GM12878 (cell line): ENCODE data around the gene NGFR. TPM values are rescaled to one million over a fixed set of nuclear protein-coding genes. Genes with fewer than 3 reads are reported as not detected.
A peak's percentile ranks its signal among the peaks of the same experiment; 100 is the strongest.

Source experiments
- ATF7 ChIP-seq: fragments of 450-650 bp; IDR thresholded peaks from 2 replicates; pipeline ENCODE4 v1.6.1; 2016; ENCODE audit warnings: low read depth, mild to moderate bottlenecking
- BCL11A ChIP-seq: IDR thresholded peaks from 2 replicates; pipeline ENCODE4 v1.6.1; 2011; ENCODE audit warnings: low read depth, low read length
- BCLAF1 ChIP-seq: fragments of 450-650 bp; IDR thresholded peaks from 2 replicates; pipeline ENCODE4 v1.6.1; 2017; ENCODE audit warnings: antibody characterized with exemption, mild to moderate bottlenecking, moderate library complexity
- BRCA1 ChIP-seq: IDR thresholded peaks from 2 replicates; pipeline ENCODE4 v1.6.1; 2011; ENCODE audit warnings: low read depth, low read length, improper control_type of control experiment
- CHD2 ChIP-seq: IDR thresholded peaks from 2 replicates; pipeline ENCODE4 v1.6.1; 2011; ENCODE audit warnings: low read depth, low read length, improper control_type of control experiment, borderline replicate concordance
- CREM ChIP-seq: IDR thresholded peaks from 2 replicates; pipeline ENCODE4 v1.6.1; 2014; ENCODE audit warnings: antibody characterized with exemption, low read depth
- EGR1 ChIP-seq, 2 experiments: IDR thresholded peaks; 1 replicate in 1 of 2; 2 replicates in 1 of 2; pipeline ENCODE4 v1.6.1; 2011 to 2012; ENCODE audit warnings: low read depth in 2 of 2, low read length in 2 of 2, borderline replicate concordance in 1 of 2, mild to moderate bottlenecking in 1 of 2, moderate library complexity in 1 of 2
- IRF4 ChIP-seq: IDR thresholded peaks from 2 replicates; pipeline ENCODE4 v1.6.1; 2011; ENCODE audit warnings: low read depth, low read length
- JUNB ChIP-seq: IDR thresholded peaks from 2 replicates; pipeline ENCODE4 v1.6.1; 2016; ENCODE audit warnings: antibody characterized with exemption, mild to moderate bottlenecking
- LARP7 ChIP-seq: fragments of 450-650 bp; IDR thresholded peaks from 2 replicates; pipeline ENCODE4 v1.6.1; 2017; ENCODE audit warnings: mild to moderate bottlenecking
- MEF2A ChIP-seq: IDR thresholded peaks from 2 replicates; pipeline ENCODE4 v1.6.1; 2011; ENCODE audit warnings: low read depth, mild to moderate bottlenecking, low read length, moderate library complexity; ENCODE audit not compliant: insufficient read depth
- PAX8 ChIP-seq: fragments of 450-650 bp; IDR thresholded peaks from 2 replicates; pipeline ENCODE4 v1.6.1; 2017; ENCODE audit warnings: mild to moderate bottlenecking, moderate library complexity
- SIX5 ChIP-seq: IDR thresholded peaks from 2 replicates; pipeline ENCODE4 v1.6.1; 2011; ENCODE audit warnings: mild to moderate bottlenecking, low read depth, low read length, moderate library complexity; ENCODE audit not compliant: severe bottlenecking
- SMAD1 ChIP-seq: fragments of 450-650 bp; IDR thresholded peaks from 2 replicates; pipeline ENCODE4 v1.6.1; 2018; ENCODE audit warnings: mild to moderate bottlenecking, low read depth; ENCODE audit not compliant: partially characterized antibody
- SMAD5 ChIP-seq: IDR thresholded peaks from 2 replicates; pipeline ENCODE4 v1.6.1; 2016; ENCODE audit warnings: antibody characterized with exemption, low read depth
- SMARCA5 ChIP-seq: fragments of 450-650 bp; IDR thresholded peaks from 2 replicates; pipeline ENCODE4 v1.6.1; 2017; ENCODE audit warnings: mild to moderate bottlenecking
- TBL1XR1 ChIP-seq: IDR thresholded peaks from 2 replicates; pipeline ENCODE4 v1.6.1; 2012; ENCODE audit warnings: low read depth, low read length, improper control_type of control experiment
- ZNF217 ChIP-seq: fragments of 450-650 bp; IDR thresholded peaks from 2 replicates; pipeline ENCODE4 v1.6.1; 2017; ENCODE audit warnings: antibody characterized with exemption, mild to moderate bottlenecking
- ZNF622 ChIP-seq: fragments of 450-650 bp; IDR thresholded peaks from 2 replicates; pipeline ENCODE4 v1.6.1; 2017; ENCODE audit warnings: mild to moderate bottlenecking, inconsistent platforms
- polyA plus RNA-seq, 11 experiments: library from polyadenylated mRNA; depleted of rRNA in 4 of 11; unstranded in 6 of 11; stranded (reverse) in 5 of 11; fragments of >200 nt; fragmentation: Nextera tagmentation in 4 of 11; fragmentation: Illumina TruSeq in 1 of 11; extraction: Ambion mirVana in 4 of 11; extraction: Trizol in 1 of 11; gene quantifications; 1 replicate in 1 of 11; 2 replicates in 10 of 11; pipeline versions ENCODE4 v1.2.1 to v1.2.3, GENCODE V29; 2011 to 2016; ENCODE audit warnings: inconsistent platforms in 2 of 11, missing spikeins in 2 of 11, low read depth in 1 of 11
- total RNA-seq, 4 experiments: library from RNA; depleted of rRNA in 3 of 4; stranded (reverse); fragments of >200 nt in 3 of 4; fragmentation: Illumina TruSeq in 1 of 4; extraction: Trizol in 1 of 4; gene quantifications; 2 replicates each; pipeline versions ENCODE4 v1.2.1 to v1.2.3, GENCODE V29; 2013 to 2021
- TF ChIP-seq, protein P1 (sequence below): IDR thresholded peaks from 2 replicates; pipeline ENCODE4 v1.6.1; 2011; ENCODE audit warnings: mild to moderate bottlenecking, low read depth, low read length, moderate library complexity; ENCODE audit not compliant: insufficient replicate concordance
- TF ChIP-seq, protein P2 (sequence below): fragments of 450-650 bp; formaldehyde crosslinking; IDR thresholded peaks from 2 replicates; pipeline ENCODE4 v1.4.0; 2022; ENCODE audit warnings: mild to moderate bottlenecking, moderate library complexity
- TF ChIP-seq, protein P3 (sequence below): IDR thresholded peaks from 2 replicates; pipeline ENCODE4 v1.6.1; 2012; ENCODE audit warnings: mild to moderate bottlenecking, low read depth, low read length

NGFR gene
- total and polyA plus RNA-seq, 10 of the 15 experiments (the other 5 are each of a cell fraction or from before 2014, with no cell fraction given), result 0.05 to 0.28 (median 0.08) TPM; not detected in 1

- TF ChIP-seq, protein P1, sequence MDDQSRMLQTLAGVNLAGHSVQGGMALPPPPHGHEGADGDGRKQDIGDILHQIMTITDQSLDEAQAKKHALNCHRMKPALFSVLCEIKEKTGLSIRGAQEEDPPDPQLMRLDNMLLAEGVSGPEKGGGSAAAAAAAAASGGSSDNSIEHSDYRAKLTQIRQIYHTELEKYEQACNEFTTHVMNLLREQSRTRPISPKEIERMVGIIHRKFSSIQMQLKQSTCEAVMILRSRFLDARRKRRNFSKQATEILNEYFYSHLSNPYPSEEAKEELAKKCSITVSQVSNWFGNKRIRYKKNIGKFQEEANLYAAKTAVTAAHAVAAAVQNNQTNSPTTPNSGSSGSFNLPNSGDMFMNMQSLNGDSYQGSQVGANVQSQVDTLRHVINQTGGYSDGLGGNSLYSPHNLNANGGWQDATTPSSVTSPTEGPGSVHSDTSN, result no peak
- TF ChIP-seq ATF7, result peak; percentile 55; the same call in 1 of the 2 replicates
- no peak for TF ChIP-seq SMAD5
- no peak for TF ChIP-seq MEF2A
- TF ChIP-seq CREM, result peak; percentile 82
- no peak for TF ChIP-seq BRCA1
- no peak for TF ChIP-seq SMAD1
- no peak for TF ChIP-seq BCLAF1
- TF ChIP-seq BCL11A, result peak; percentile 85
- TF ChIP-seq SIX5, result no peak
- no peak for TF ChIP-seq ZNF217
- TF ChIP-seq ZNF622, result no peak
- TF ChIP-seq EGR1 (IDR thresholded peaks at IDR 0.05; ENCODE audit: borderline replicate concordance in 1 of 2, low read depth in 2 of 2, low read length in 2 of 2), result peak in 1 of 2 experiments; percentile 58; a peak in 1 of 3 replicates
- TF ChIP-seq TBL1XR1, result peak; percentile 65; the same call in 1 of the 2 replicates
- TF ChIP-seq JUNB, result no peak
- TF ChIP-seq LARP7, result no peak
- TF ChIP-seq SMARCA5, result no peak
- TF ChIP-seq IRF4, result peak; percentile 93
- no peak for TF ChIP-seq CHD2
- TF ChIP-seq, protein P2, sequence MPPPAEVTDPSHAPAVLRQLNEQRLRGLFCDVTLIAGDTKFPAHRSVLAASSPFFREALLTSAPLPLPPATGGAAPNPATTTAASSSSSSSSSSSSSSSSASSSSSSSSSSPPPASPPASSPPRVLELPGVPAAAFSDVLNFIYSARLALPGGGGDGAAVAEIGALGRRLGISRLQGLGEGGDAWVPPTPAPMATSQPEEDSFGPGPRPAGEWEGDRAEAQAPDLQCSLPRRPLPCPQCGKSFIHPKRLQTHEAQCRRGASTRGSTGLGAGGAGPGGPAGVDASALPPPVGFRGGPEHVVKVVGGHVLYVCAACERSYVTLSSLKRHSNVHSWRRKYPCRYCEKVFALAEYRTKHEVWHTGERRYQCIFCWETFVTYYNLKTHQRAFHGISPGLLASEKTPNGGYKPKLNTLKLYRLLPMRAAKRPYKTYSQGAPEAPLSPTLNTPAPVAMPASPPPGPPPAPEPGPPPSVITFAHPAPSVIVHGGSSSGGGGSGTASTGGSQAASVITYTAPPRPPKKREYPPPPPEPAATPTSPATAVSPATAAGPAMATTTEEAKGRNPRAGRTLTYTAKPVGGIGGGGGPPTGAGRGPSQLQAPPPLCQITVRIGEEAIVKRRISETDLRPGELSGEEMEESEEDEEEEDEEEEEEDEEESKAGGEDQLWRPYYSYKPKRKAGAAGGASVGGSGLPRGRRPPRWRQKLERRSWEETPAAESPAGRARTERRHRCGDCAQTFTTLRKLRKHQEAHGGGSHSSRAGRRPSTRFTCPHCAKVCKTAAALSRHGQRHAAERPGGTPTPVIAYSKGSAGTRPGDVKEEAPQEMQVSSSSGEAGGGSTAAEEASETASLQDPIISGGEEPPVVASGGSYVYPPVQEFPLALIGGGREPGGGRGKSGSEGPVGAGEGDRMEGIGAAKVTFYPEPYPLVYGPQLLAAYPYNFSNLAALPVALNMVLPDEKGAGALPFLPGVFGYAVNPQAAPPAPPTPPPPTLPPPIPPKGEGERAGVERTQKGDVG, result no peak
- TF ChIP-seq PAX8, result no peak
- TF ChIP-seq, protein P3, sequence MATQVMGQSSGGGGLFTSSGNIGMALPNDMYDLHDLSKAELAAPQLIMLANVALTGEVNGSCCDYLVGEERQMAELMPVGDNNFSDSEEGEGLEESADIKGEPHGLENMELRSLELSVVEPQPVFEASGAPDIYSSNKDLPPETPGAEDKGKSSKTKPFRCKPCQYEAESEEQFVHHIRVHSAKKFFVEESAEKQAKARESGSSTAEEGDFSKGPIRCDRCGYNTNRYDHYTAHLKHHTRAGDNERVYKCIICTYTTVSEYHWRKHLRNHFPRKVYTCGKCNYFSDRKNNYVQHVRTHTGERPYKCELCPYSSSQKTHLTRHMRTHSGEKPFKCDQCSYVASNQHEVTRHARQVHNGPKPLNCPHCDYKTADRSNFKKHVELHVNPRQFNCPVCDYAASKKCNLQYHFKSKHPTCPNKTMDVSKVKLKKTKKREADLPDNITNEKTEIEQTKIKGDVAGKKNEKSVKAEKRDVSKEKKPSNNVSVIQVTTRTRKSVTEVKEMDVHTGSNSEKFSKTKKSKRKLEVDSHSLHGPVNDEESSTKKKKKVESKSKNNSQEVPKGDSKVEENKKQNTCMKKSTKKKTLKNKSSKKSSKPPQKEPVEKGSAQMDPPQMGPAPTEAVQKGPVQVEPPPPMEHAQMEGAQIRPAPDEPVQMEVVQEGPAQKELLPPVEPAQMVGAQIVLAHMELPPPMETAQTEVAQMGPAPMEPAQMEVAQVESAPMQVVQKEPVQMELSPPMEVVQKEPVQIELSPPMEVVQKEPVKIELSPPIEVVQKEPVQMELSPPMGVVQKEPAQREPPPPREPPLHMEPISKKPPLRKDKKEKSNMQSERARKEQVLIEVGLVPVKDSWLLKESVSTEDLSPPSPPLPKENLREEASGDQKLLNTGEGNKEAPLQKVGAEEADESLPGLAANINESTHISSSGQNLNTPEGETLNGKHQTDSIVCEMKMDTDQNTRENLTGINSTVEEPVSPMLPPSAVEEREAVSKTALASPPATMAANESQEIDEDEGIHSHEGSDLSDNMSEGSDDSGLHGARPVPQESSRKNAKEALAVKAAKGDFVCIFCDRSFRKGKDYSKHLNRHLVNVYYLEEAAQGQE, result no peak
These were observed 20.2 kb downstream of the NGFR start (continued) for GRCh38 chr17:49515196-49515770.
